HEK293 (cell line): ENCODE results near the gene NEK1.

Experiments
- CTCF ChIA-PET: fragments of 350-600 bp; formaldehyde crosslinking; extraction: SDS; loops from one replicate; lab custom pipeline; 2021; ENCODE audit warnings: antibody characterized with exemption; lab: Yijun Ruan, JAX
- POLR2A ChIA-PET: fragments of 300-600 bp; formaldehyde crosslinking; extraction: SDS; loops from one replicate; lab custom pipeline; 2020; ENCODE audit warnings: antibody characterized with exemption, inconsistent platforms; lab: Yijun Ruan, JAX
- H3K27ac ChIP-seq: fragments of 200-500 bp; sonication (Bioruptor generic); 2 replicates; pipeline ENCODE4 v1.5.1; 2014; ENCODE audit warnings: low read depth, low read length, control low read depth, inconsistent platforms; ENCODE audit errors: extremely low read depth
- H3K36me3 ChIP-seq, 2 experiments: fragments of 200-500 bp in 1 of 2; sonication (Bioruptor generic) in 1 of 2; 1 replicate in 1 of 2; 2 replicates in 1 of 2; pipeline ENCODE4 v1.5.1; 2014 to 2017; ENCODE audit warnings: inconsistent platforms in 2 of 2, low read length in 2 of 2; ENCODE audit not compliant: control insufficient read depth in 2 of 2, insufficient read depth in 1 of 2
- H3K4me1 ChIP-seq: fragments of 200-500 bp; sonication (Bioruptor generic); 2 replicates; pipeline ENCODE4 v1.5.1; 2014; ENCODE audit warnings: mild to moderate bottlenecking, low read length, inconsistent platforms; ENCODE audit not compliant: control insufficient read depth, insufficient read depth
- H3K4me3 ChIP-seq: 2 replicates; pipeline ENCODE4 v1.5.1; 2011; ENCODE audit warnings: low read depth, mild to moderate bottlenecking, control low read depth, low read length, moderate library complexity
- H3K9me3 ChIP-seq: fragments of 200-500 bp; sonication (Bioruptor generic); 2 replicates; pipeline ENCODE4 v1.5.1; 2014; ENCODE audit warnings: low read depth, low read length, inconsistent platforms; ENCODE audit not compliant: control insufficient read depth, insufficient read depth
- KLF1 ChIP-seq: fragments of 450-650 bp; formaldehyde crosslinking; IDR thresholded peaks from 2 replicates; pipeline ENCODE4 v1.5.1; 2016; ENCODE audit warnings: missing biosample characterization, missing genetic modification characterization
- SCRT2 ChIP-seq: fragments of 450-650 bp; formaldehyde crosslinking; IDR thresholded peaks from 2 replicates; pipeline ENCODE4 v1.5.1; 2016; ENCODE audit warnings: missing biosample characterization, missing genetic modification characterization
- ZNF239 ChIP-seq: fragments of 450-650 bp; formaldehyde crosslinking; IDR thresholded peaks from 2 replicates; pipeline ENCODE4 v1.5.1; 2016; ENCODE audit warnings: missing biosample characterization, missing genetic modification characterization
- ZNF24 ChIP-seq: fragments of 450-650 bp; formaldehyde crosslinking; IDR thresholded peaks from 2 replicates; pipeline ENCODE4 v1.5.1; 2016; ENCODE audit warnings: missing biosample characterization, missing genetic modification characterization
- ZNF248 ChIP-seq: fragments of 450-650 bp; formaldehyde crosslinking; IDR thresholded peaks from 2 replicates; pipeline ENCODE4 v1.5.1; 2017; ENCODE audit warnings: missing biosample characterization, missing genetic modification characterization
- ZNF302 ChIP-seq: fragments of 450-650 bp; formaldehyde crosslinking; IDR thresholded peaks from 2 replicates; pipeline ENCODE4 v1.5.1; 2016; ENCODE audit warnings: missing biosample characterization, missing genetic modification characterization, low read depth
- ZNF449 ChIP-seq: fragments of 450-650 bp; formaldehyde crosslinking; IDR thresholded peaks from 2 replicates; pipeline ENCODE4 v1.5.1; 2017; ENCODE audit warnings: missing biosample characterization, mild to moderate bottlenecking, missing genetic modification characterization, moderate library complexity
- ZNF513 ChIP-seq: fragments of 450-650 bp; IDR thresholded peaks from 2 replicates; pipeline ENCODE4 v1.5.1; 2018; ENCODE audit warnings: missing biosample characterization, missing genetic modification characterization
- ZNF549 ChIP-seq: fragments of 450-650 bp; IDR thresholded peaks from 2 replicates; pipeline ENCODE4 v1.5.1; 2018; ENCODE audit warnings: missing biosample characterization, missing genetic modification characterization, mild to moderate bottlenecking, inconsistent platforms, moderate library complexity
- ZNF585B ChIP-seq: fragments of 450-650 bp; formaldehyde crosslinking; IDR thresholded peaks from 2 replicates; pipeline ENCODE4 v1.5.1; 2016; ENCODE audit warnings: missing biosample characterization, missing genetic modification characterization
- ZNF600 ChIP-seq: fragments of 450-650 bp; formaldehyde crosslinking; IDR thresholded peaks from 2 replicates; pipeline ENCODE4 v1.5.1; 2016; ENCODE audit warnings: missing biosample characterization, missing genetic modification characterization
- ZNF621 ChIP-seq: fragments of 450-650 bp; formaldehyde crosslinking; IDR thresholded peaks from 2 replicates; pipeline ENCODE4 v1.5.1; 2017; ENCODE audit warnings: missing biosample characterization, missing genetic modification characterization
- ZNF624 ChIP-seq: fragments of 450-650 bp; formaldehyde crosslinking; IDR thresholded peaks from 2 replicates; pipeline ENCODE4 v1.5.1; 2017; ENCODE audit warnings: missing biosample characterization, missing genetic modification characterization
- ZNF629 ChIP-seq: fragments of 450-650 bp; formaldehyde crosslinking; IDR thresholded peaks from 2 replicates; pipeline ENCODE4 v1.5.1; 2017; ENCODE audit warnings: missing biosample characterization, missing genetic modification characterization
- ZNF660 ChIP-seq: fragments of 450-650 bp; IDR thresholded peaks from 2 replicates; pipeline ENCODE4 v1.5.1; 2018; ENCODE audit warnings: missing biosample characterization, mild to moderate bottlenecking, missing genetic modification characterization
- ZNF701 ChIP-seq: fragments of 450-650 bp; formaldehyde crosslinking; IDR thresholded peaks from 2 replicates; pipeline ENCODE4 v1.5.1; 2016; ENCODE audit warnings: missing biosample characterization, missing genetic modification characterization
- ZNF704 ChIP-seq: fragments of 450-650 bp; formaldehyde crosslinking; IDR thresholded peaks from 2 replicates; pipeline ENCODE4 v1.5.1; 2016; ENCODE audit warnings: missing biosample characterization, missing genetic modification characterization
- ZNF837 ChIP-seq: fragments of 450-650 bp; formaldehyde crosslinking; IDR thresholded peaks from 2 replicates; pipeline ENCODE4 v1.5.1; 2016; ENCODE audit warnings: missing biosample characterization, missing genetic modification characterization
- ZSCAN4 ChIP-seq: fragments of 450-650 bp; formaldehyde crosslinking; IDR thresholded peaks from 2 replicates; pipeline ENCODE4 v1.5.1; 2017; ENCODE audit warnings: missing biosample characterization, missing genetic modification characterization

Gene NEK1

GRCh38 chr4:169348541-169348940 is 263.8 kb downstream of the NEK1 start:
- H3K4me3 ChIP-seq, result no peak overlapping the region
- no peaks in the 10 kb centered on the region for H3K9me3 ChIP-seq
- CTCF ChIA-PET, result no interaction called here
- no peak for TF ChIP-seq ZNF239 (tag by site-specific recombination)
- TF ChIP-seq ZNF629 (tag by site-specific recombination), result no peak
- TF ChIP-seq ZNF24, result no peak
- TF ChIP-seq ZNF513 (tag by site-specific recombination), result no peak
- no peak for TF ChIP-seq ZNF248 (tag by site-specific recombination)
- no peak for TF ChIP-seq ZNF621 (tag by site-specific recombination)
- H3K4me1 ChIP-seq, result no peaks in the 10 kb centered on the region
- H3K27ac ChIP-seq, result no peak overlapping the region
- POLR2A ChIA-PET, result no interaction called here
- H3K36me3 ChIP-seq, result no peaks in the 10 kb centered on the region

GRCh38 chr4:169346840-169347239 is 265.5 kb downstream of the NEK1 start:
- no peaks in the 10 kb centered on the region for H3K36me3 ChIP-seq
- H3K27ac ChIP-seq, result no peak overlapping the region
- TF ChIP-seq ZNF449 (tag by site-specific recombination), result no peak
- no peak for TF ChIP-seq ZNF239 (tag by site-specific recombination)
- no peak for TF ChIP-seq ZNF837 (tag by site-specific recombination)
- no peak for TF ChIP-seq ZNF600 (tag by site-specific recombination)
- no peak for TF ChIP-seq ZNF549 (tag by site-specific recombination)
- no peak for TF ChIP-seq ZNF660 (tag by site-specific recombination)
- no peak for TF ChIP-seq ZNF302 (tag by site-specific recombination)
- TF ChIP-seq ZNF585B (tag by site-specific recombination), result no peak
- no peak for TF ChIP-seq ZNF624 (tag by site-specific recombination)
- no peak for TF ChIP-seq ZNF701 (tag by site-specific recombination)
- no peak for TF ChIP-seq ZNF704 (tag by site-specific recombination)
- TF ChIP-seq ZSCAN4 (tag by site-specific recombination), result no peak
- no peak for TF ChIP-seq SCRT2
- no peak for TF ChIP-seq KLF1 (tag by site-specific recombination)
- H3K9me3 ChIP-seq, result no peaks in the 10 kb centered on the region
- ChIA-PET CTCF (no interaction called here), POLR2A (interaction anchor here (0.6 kb wide), 1 partner anchor 50 kb away, joined by 11 read pairs; no protein-coding TSS in a partner anchor)
- H3K4me1 ChIP-seq, result no peaks in the 10 kb centered on the region
- no peak overlapping the region for H3K4me3 ChIP-seq
